ENCODE results near the gene CDKN1B.

The CDKN1B gene

GRCh38 chr12:12759234-12759915 is 42.2 kb downstream of the CDKN1B start:
- DNase-seq (ENCODE audit: low spot score) = no peak

GRCh38 chr12:12764824-12765223 is 47.7 kb downstream of the CDKN1B start:
- DNase-seq (ENCODE audit: low spot score) = no peak

GRCh38 chr12:12770262-12770661 is 53.1 kb downstream of the CDKN1B start:
- no peak for DNase-seq (ENCODE audit: low spot score)

All from hematopoietic multipotent progenitor cell treated with erythropoietin and hydrocortisone succinate and interleukin-3 and kit ligand, for 17 days (in vitro differentiated cells).